ENCODE results near the gene CRAMP1. TPM values are rescaled to one million over a fixed set of nuclear protein-coding genes. Genes with fewer than 3 reads are reported as not detected.

CRAMP1 gene
- 9.0 and 9.2 TPM in 2 replicates for total RNA-seq (2014; rRNA removed; shearing (Covaris generic))

GRCh38 chr16:1612320-1613111, at the start of gene CRAMP1:
TSS of gene CRAMP1 (plus strand) at chr16:1612360. CDS start at chr16:1614640, 2,280 bp downstream.

GRCh38 chr16:1677942-1678499, 65.9 kb downstream of the CRAMP1 start, which contains the start of gene JPT2:
TSS of gene JPT2 (plus strand) at chr16:1678279. CDS start at chr16:1678313, 34 bp downstream.

GRCh38 chr16:1705688-1706385, 93.7 kb downstream of the CRAMP1 start, which contains the start of gene MAPK8IP3:
TSS of gene MAPK8IP3 (plus strand) at chr16:1706195. CDS start at chr16:1706340, 145 bp downstream.

Other genes with a start within 250 kb of the CRAMP1 start
- gene UNKL, start 197.7 kb upstream of the CRAMP1 start, total RNA-seq (2014; rRNA removed; shearing (Covaris generic)): 12.9 and 19.0 TPM in 2 replicates
- gene UQCC4, start 191.6 kb upstream of the CRAMP1 start, total RNA-seq (2014; rRNA removed; shearing (Covaris generic)): 59.5 and 73.9 TPM in 2 replicates
- not detected in 2 replicates for gene PERCC1, start 181.3 kb upstream of the CRAMP1 start, total RNA-seq (2014; rRNA removed; shearing (Covaris generic))
- gene CCDC154, start 167.8 kb upstream of the CRAMP1 start, total RNA-seq (2014; rRNA removed; shearing (Covaris generic)): 2.1 TPM in 1 of 2 replicates, not detected in the other
- gene CLCN7, start 137.3 kb upstream of the CRAMP1 start, total RNA-seq (2014; rRNA removed; shearing (Covaris generic)): 103 and 114 TPM in 2 replicates
- gene PTX4, start 123.4 kb upstream of the CRAMP1 start, total RNA-seq (2014; rRNA removed; shearing (Covaris generic)): not detected in 2 replicates
- gene TELO2, start 119.0 kb upstream of the CRAMP1 start, total RNA-seq (2014; rRNA removed; shearing (Covaris generic)): 24.5 and 42.0 TPM in 2 replicates
- gene TMEM204, start 78.7 kb upstream of the CRAMP1 start, total RNA-seq (2014; rRNA removed; shearing (Covaris generic)): not detected in 2 replicates
- gene IFT140, start 288 bp upstream of the CRAMP1 start, total RNA-seq (2014; rRNA removed; shearing (Covaris generic)): 19.3 and 21.7 TPM in 2 replicates
- 71.8 and 72.4 TPM in 2 replicates for gene JPT2, start 65.9 kb downstream of the CRAMP1 start, total RNA-seq (2014; rRNA removed; shearing (Covaris generic))
- gene MAPK8IP3, start 93.8 kb downstream of the CRAMP1 start, total RNA-seq (2014; rRNA removed; shearing (Covaris generic)): 74.2 and 79.0 TPM in 2 replicates
- gene NME3, start 159.2 kb downstream of the CRAMP1 start, total RNA-seq (2014; rRNA removed; shearing (Covaris generic)): 89.3 and 122 TPM in 2 replicates
- 21.4 and 22.7 TPM in 2 replicates for gene EME2, start 160.4 kb downstream of the CRAMP1 start, total RNA-seq (2014; rRNA removed; shearing (Covaris generic))
- gene MRPS34, start 160.8 kb downstream of the CRAMP1 start, total RNA-seq (2014; rRNA removed; shearing (Covaris generic)): 187 and 223 TPM in 2 replicates
- 51.4 and 57.6 TPM in 2 replicates for gene SPSB3, start 170.2 kb downstream of the CRAMP1 start, total RNA-seq (2014; rRNA removed; shearing (Covaris generic))
- gene NUBP2, start 170.6 kb downstream of the CRAMP1 start, total RNA-seq (2014; rRNA removed; shearing (Covaris generic)): 132 and 137 TPM in 2 replicates
- gene IGFALS, start 181.3 kb downstream of the CRAMP1 start, total RNA-seq (2014; rRNA removed; shearing (Covaris generic)): 0.29 TPM in 1 of 2 replicates, not detected in the other
- 113 and 133 TPM in 2 replicates for gene HAGH, start 214.5 kb downstream of the CRAMP1 start, total RNA-seq (2014; rRNA removed; shearing (Covaris generic))
- gene FAHD1, start 214.8 kb downstream of the CRAMP1 start, total RNA-seq (2014; rRNA removed; shearing (Covaris generic)): 30.1 and 30.2 TPM in 2 replicates

Data from A375 (cell line).